Astrocyte (in vitro differentiated cells and primary cell): ENCODE data around the gene CLCN4.

Source experiments
- CTCF ChIP-seq: IDR thresholded peaks from 2 replicates; pipeline ENCODE4 v1.5.1; 2011; ENCODE audit warnings: low read depth, mild to moderate bottlenecking, inconsistent platforms, low read length, moderate library complexity; ENCODE audit not compliant: insufficient read depth
- EZH2 ChIP-seq: IDR thresholded peaks from 2 replicates; pipeline ENCODE4 v1.6.1; 2012; ENCODE audit warnings: mild to moderate bottlenecking, low read length, inconsistent platforms; ENCODE audit not compliant: insufficient read depth

- TF ChIP-seq EZH2 (no peak), CTCF (no peak)
These were observed 82.9 kb downstream of the CLCN4 start for GRCh38 chrX:10239611-10240064.
